LNCAP (cell line): ENCODE measurements around the gene APEX2.

Experiments used
- CTCF ChIP-seq: fragments of 450-650 bp; IDR thresholded peaks from 2 replicates; pipeline ENCODE4 v1.5.1; 2017; ENCODE audit warnings: mild to moderate bottlenecking

Gene APEX2

DNA sequence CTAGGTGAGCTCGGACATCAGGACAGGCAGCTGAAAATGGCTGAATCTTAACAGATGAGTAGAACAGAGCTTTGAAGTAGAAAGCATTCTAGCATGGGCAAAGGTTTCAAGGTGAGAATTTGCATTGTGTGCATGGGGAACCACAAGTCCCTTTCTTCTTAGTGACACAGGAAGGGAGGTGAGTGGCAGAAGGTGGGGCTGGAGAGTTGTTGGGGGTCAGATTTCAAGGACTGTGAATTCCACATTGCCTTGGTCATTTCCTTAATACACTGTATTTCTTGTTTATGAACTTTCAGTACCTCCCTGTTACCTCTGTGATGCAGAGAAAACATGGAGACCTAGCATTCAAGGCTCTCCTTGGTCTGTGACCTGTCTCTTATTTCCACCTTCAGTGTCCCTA lies 4.1 kb downstream of the APEX2 start:
- no peak for TF ChIP-seq CTCF

DNA sequence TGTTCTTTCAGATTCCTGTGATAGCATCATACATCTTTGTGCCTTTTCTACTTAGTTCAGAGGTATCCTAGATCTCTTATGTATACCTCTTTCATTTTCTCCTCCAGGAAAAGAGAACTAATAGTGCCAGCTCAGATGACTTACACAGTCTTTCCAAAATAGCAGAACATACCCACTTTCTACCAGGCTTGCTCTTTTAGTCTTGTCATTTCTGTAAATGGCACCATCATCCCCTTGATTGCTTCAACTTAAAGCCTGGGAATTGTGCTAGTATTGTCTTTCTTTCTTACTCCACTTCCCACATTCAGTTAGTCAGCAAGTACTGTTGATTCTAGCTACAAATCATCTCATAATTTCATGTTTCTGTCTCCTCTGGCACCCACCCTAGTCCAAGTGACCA lies 5.1 kb downstream of the APEX2 start:
- no peak for TF ChIP-seq CTCF

DNA sequence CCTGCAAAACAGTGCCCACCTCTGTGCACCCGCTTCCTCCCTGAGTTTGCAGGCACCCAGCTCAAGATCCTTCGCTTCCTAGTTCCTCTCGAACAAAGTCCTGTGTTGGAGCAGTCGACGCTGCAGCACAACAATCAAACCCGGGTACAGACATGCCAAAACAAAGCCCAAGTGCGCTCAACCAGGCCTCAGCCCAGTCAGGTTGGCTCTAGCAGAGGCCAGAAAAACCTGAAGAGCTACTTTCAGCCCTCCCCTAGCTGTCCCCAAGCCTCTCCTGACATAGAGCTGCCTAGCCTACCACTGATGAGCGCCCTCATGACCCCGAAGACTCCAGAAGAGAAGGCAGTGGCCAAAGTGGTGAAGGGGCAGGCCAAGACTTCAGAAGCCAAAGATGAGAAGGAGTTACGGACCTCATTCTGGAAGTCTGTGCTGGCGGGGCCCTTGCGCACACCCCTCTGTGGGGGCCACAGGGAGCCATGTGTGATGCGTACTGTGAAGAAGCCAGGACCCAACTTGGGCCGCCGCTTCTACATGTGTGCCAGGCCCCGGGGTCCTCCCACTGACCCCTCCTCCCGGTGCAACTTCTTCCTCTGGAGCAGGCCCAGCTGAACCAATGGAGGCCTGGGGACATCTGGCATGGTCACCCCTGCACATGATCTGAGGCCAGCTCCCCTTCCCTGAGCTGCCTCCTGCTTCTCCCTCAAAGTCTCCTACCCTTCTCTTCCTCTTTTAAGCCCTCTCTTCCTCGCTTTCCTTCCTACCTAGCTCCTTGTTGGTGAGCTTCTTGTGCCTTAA lies 6.9 kb downstream of the APEX2 start:
- TF ChIP-seq CTCF, result no peak

- TF ChIP-seq CTCF, result no peak
Measured at GRCh38 chrX:55007656-55008055, 7.5 kb downstream of the APEX2 start.

DNA sequence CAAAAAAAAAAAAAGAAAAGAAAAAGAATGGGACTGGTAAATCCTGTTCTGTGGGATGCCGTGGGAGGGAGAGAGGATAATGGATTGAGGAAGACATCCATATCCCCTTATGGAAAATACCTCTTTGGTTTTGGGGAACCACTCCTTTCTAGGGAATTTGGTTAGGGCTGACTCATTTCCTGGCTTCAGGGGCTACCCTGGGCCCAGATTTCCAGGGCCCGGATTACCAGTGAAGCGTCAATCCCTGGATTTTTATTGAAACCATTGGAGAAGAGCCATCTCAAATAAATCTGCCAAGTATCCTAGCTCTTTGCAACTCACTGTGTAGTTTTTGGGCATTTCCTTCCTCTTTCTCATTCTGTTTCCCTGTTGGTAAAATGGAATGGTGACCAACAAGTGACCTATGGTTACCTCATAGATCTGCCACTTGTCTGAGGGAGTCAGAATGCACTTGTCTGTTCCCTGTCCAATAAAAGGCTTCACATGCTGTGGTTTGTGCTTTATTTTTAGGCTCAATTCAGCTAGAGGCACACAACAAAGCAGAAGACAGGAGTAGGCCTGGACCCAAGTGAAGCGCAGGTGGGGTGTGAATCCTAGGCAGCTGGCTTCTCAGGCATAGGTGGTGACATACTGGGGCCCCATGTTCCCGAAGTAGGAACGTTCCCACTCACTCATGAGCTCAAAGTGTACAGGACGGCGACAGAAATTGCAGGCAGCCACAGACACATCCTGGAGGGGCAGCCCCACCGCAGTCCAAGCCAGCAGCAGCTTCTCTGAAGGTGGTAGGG lies 8.6 kb downstream of the APEX2 start:
- no peak for TF ChIP-seq CTCF

GRCh38 chrX:55011294-55011693 lies 11.1 kb downstream of the APEX2 start:
- TF ChIP-seq CTCF, result peak; percentile 37; the same call in 1 of the 2 replicates

GRCh38 chrX:55014897-55015299 lies 14.7 kb downstream of the APEX2 start:
- TF ChIP-seq CTCF, result no peak
